HepG2 (cell line): ENCODE measurements around the gene SHANK3. TPM values are rescaled to one million over a fixed set of nuclear protein-coding genes. Genes with fewer than 3 reads are reported as not detected.

ENCODE experiments used
- ATAC-seq: fragments of 200-7000 bp; cut with Tn5 transposase; 3 replicates; pipeline ENCODE4 v1.9.1; 2020; ENCODE audit warnings: mild to moderate bottlenecking, moderate library complexity
- BruUV-seq: library from RNA; stranded (reverse); fragments of 400-500 nt; replicated peaks from 2 replicates; lab custom pipeline; 2021; lab: Mats Ljungman, UMichigan
- CTCF ChIA-PET: fragments of 300-600 bp; formaldehyde crosslinking; extraction: SDS; loops from one replicate; lab custom pipeline; 2021; ENCODE audit warnings: low total read pairs, inconsistent platforms, low intra/inter-chr PET ratio; lab: Yijun Ruan, JAX
- POLR2A ChIA-PET: fragments of 350-600 bp; sonication (Branson Sonifier 250); formaldehyde crosslinking; loops from one replicate; lab custom pipeline; 2020; ENCODE audit warnings: antibody characterized with exemption, inconsistent platforms; lab: Yijun Ruan, JAX
- DNase-seq: peaks from one replicate; pipeline ENCODE4 v3.0.0-alpha.2; 2015; ENCODE audit warnings: low spot score
- FAIRE-seq: peaks from 3 replicates; lab custom pipeline; 2011; peaks lifted over from hg19 to GRCh38; lab: Jason Lieb, UNC
- H2AFZ ChIP-seq: one replicate; pipeline ENCODE4 v1.6.1; 2011; ENCODE audit warnings: low read length, inconsistent platforms
- H3K27ac ChIP-seq: fragments of 300-600 bp; 3 replicates; pipeline ENCODE4 v1.8.0; 2011; ENCODE audit warnings: mixed run types, mild to moderate bottlenecking, mixed read lengths, low read length, inconsistent platforms; ENCODE audit not compliant: insufficient read depth; ENCODE audit errors: extremely low read length
- H3K27me3 ChIP-seq, 2 experiments: fragments of 200-600 bp in 1 of 2; 2 replicates in 1 of 2; 3 replicates in 1 of 2; pipeline versions ENCODE4 v1.6.0 to v1.8.0; 2011; ENCODE audit warnings: low read length in 2 of 2, mild to moderate bottlenecking in 2 of 2, moderate library complexity in 2 of 2, inconsistent platforms in 1 of 2; ENCODE audit not compliant: insufficient read depth in 2 of 2, control insufficient read depth in 1 of 2
- H3K36me3 ChIP-seq, 2 experiments: fragments of 200-600 bp in 1 of 2; replicated peaks in 1 of 2; 2 replicates in 1 of 2; 3 replicates in 1 of 2; pipeline versions ENCODE4 v1.5.1 to v1.8.0; 2011; ENCODE audit warnings: low read length in 2 of 2, inconsistent platforms in 1 of 2; ENCODE audit not compliant: insufficient read depth in 2 of 2, control insufficient read depth in 1 of 2
- H3K4me1 ChIP-seq: 2 replicates; pipeline ENCODE4 v1.5.1; 2012; ENCODE audit warnings: low read length, inconsistent platforms; ENCODE audit not compliant: insufficient read depth
- H3K4me2 ChIP-seq: 2 replicates; pipeline ENCODE4 v1.6.0; 2011; ENCODE audit warnings: low read depth, low read length, inconsistent platforms
- H3K4me3 ChIP-seq, 3 experiments: fragments of 200-600 bp in 1 of 3; sonication (generic), shearing (Covaris generic) in 1 of 3; replicated peaks in 1 of 3; 2 replicates each; pipeline ENCODE4 v1.5.1; 2011 to 2016; ENCODE audit warnings: low read length in 3 of 3, inconsistent platforms in 2 of 3, low read depth in 2 of 3, mild to moderate bottlenecking in 2 of 3, control low read depth in 1 of 3, mixed read lengths in 1 of 3; ENCODE audit not compliant: insufficient read depth in 1 of 3
- H3K79me2 ChIP-seq: one replicate; pipeline ENCODE4 v1.6.1; 2011; ENCODE audit warnings: low read length, inconsistent platforms; ENCODE audit not compliant: insufficient read depth
- H3K9ac ChIP-seq: 2 replicates; pipeline ENCODE4 v1.6.0; 2011; ENCODE audit warnings: mild to moderate bottlenecking, low read depth, low read length, inconsistent platforms; ENCODE audit not compliant: insufficient read depth
- H3K9me3 ChIP-seq: 2 replicates; pipeline ENCODE4 v1.5.1; 2012; ENCODE audit warnings: mild to moderate bottlenecking, low read length
- H4K20me1 ChIP-seq: 2 replicates; pipeline ENCODE4 v1.6.0; 2011; ENCODE audit warnings: inconsistent platforms, mild to moderate bottlenecking, low read length, moderate library complexity; ENCODE audit not compliant: insufficient read depth
- EZH2 ChIP-seq: conservative IDR thresholded peaks from 2 replicates; pipeline ENCODE4 v1.6.1; 2012; ENCODE audit warnings: mild to moderate bottlenecking, low read depth, low read length, moderate library complexity
- GFI1 ChIP-seq: sonication (generic); formaldehyde crosslinking; IDR thresholded peaks from 2 replicates; pipeline ENCODE4 v1.5.0; 2020; ENCODE audit warnings: missing genetic modification reagents, mild to moderate bottlenecking, borderline replicate concordance
- IRF2 ChIP-seq: IDR thresholded peaks from 2 replicates; pipeline ENCODE4 v1.6.1; 2018; ENCODE audit warnings: missing genetic modification reagents, missing compliant biosample characterization
- MIER3 ChIP-seq: IDR thresholded peaks from 2 replicates; pipeline ENCODE4 v1.6.1; 2016; ENCODE audit warnings: missing compliant biosample characterization, borderline replicate concordance
- SRY ChIP-seq: sonication (generic); formaldehyde crosslinking; IDR thresholded peaks from 2 replicates; pipeline ENCODE4 v1.8.0; 2022; ENCODE audit warnings: mild to moderate bottlenecking, missing genetic modification reagents
- ZNF207 ChIP-seq: fragments of 450-650 bp; IDR thresholded peaks from 2 replicates; pipeline ENCODE4 v1.6.1; 2016; ENCODE audit warnings: antibody characterized with exemption, borderline replicate concordance
- ZNF263 ChIP-seq: sonication (generic); formaldehyde crosslinking; IDR thresholded peaks from 2 replicates; pipeline ENCODE4 v1.4.0; 2020; ENCODE audit warnings: missing genetic modification reagents
- ZSCAN30 ChIP-seq: sonication (generic); formaldehyde crosslinking; IDR thresholded peaks from 2 replicates; pipeline ENCODE4 v1.5.0; 2020; ENCODE audit warnings: mild to moderate bottlenecking, missing genetic modification reagents
- WGBS: methylation state at CpG from one replicate; pipeline ENCODE4 v1.1.6; 2017; ENCODE audit warnings: low lambda C conversion rate; 5-methylcytosine and 5-hydroxymethylcytosine counted together
- in situ Hi-C: cut with HindIII; loops from 2 replicates; pipeline ENCODE4 v1.10.0; 2017; ENCODE audit warnings: low pct_unique_long_range_greater_than_20kb; ENCODE audit not compliant: extremely low pct_ligation_motif_present
- intact Hi-C: fragments of 100-400 bp; cut with micrococcal nuclease; formaldehyde crosslinking; loops from one replicate; pipeline ENCODE4 v1.10.0; 2022; ENCODE audit not compliant: unreplicated experiment
- polyA plus RNA-seq, 8 experiments: library from polyadenylated mRNA; depleted of rRNA in 3 of 8; stranded (reverse) in 7 of 8; unstranded in 1 of 8; fragments of >200 nt; fragmentation: Illumina TruSeq in 4 of 8; extraction: Trizol in 4 of 8; gene quantifications; 2 replicates each; pipeline versions ENCODE4 v1.2.1 to v1.2.3, GENCODE V29; 2011 to 2016; ENCODE audit warnings: low read depth in 4 of 8, missing spikeins in 1 of 8, mixed read lengths in 1 of 8; ENCODE audit not compliant: insufficient read depth in 1 of 8
- total RNA-seq, 5 experiments: library from RNA; depleted of rRNA; stranded (reverse); fragments of >200 nt; fragmentation: Illumina TruSeq; extraction: Trizol; gene quantifications; 2 replicates each; pipeline ENCODE4 v1.2.3, GENCODE V29; 2016; ENCODE audit warnings: low read depth in 1 of 5
- TF ChIP-seq, protein P1 (sequence below): sonication (generic); formaldehyde crosslinking; IDR thresholded peaks from 2 replicates; pipeline ENCODE4 v1.8.0; 2022; ENCODE audit warnings: missing genetic modification reagents, low read depth, mild to moderate bottlenecking, borderline replicate concordance
- TF ChIP-seq, protein P2 (sequence below), 2 experiments: sonication (generic) in 1 of 2; formaldehyde crosslinking in 1 of 2; IDR thresholded peaks; 2 replicates each; pipeline versions ENCODE4 v1.4.0 to v1.6.1; 2016 to 2020; ENCODE audit warnings: borderline replicate concordance in 1 of 2, low read depth in 1 of 2, mild to moderate bottlenecking in 1 of 2, missing genetic modification reagents in 1 of 2
- TF ChIP-seq, protein P3 (sequence below): IDR thresholded peaks from 2 replicates; pipeline ENCODE4 v1.6.1; 2016; ENCODE audit warnings: missing biosample characterization, missing genetic modification reagents, low read depth

The SHANK3 gene
- total and polyA plus RNA-seq, 2 of the 13 experiments (the other 11 are each of a cell fraction or from before 2014, with no cell fraction given): 2.9 to 4.6 TPM

DNA sequence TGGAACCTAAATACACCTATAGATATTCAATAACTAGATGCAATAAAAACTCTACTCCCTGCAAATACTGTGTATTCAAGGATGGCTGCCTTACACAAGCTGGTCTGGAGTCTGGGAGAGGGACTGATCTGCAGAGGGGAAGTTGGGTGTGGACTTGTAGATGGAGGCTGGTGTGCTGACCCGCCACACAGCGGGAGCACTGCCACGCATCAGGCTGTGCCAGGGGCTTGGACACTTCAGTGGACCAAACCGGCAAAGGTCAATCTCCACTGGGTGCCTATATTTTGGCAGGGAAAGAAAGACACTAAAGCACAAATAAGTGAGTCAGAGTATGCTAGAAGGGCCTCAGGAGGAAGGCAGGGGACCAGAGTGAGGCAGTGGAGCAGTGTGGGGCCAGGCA lies 2.1 kb upstream of the SHANK3 start:
- no peak for DNase-seq
- TF ChIP-seq GFI1 (CRISPR knock-in tag) (no peak), ZNF207 (no peak), ZNF263 (CRISPR knock-in tag) (0 out of 2 replicates have a peak, but pooled peaks have one; percentile 39), MIER3 (no peak)
- TF ChIP-seq, protein P1, sequence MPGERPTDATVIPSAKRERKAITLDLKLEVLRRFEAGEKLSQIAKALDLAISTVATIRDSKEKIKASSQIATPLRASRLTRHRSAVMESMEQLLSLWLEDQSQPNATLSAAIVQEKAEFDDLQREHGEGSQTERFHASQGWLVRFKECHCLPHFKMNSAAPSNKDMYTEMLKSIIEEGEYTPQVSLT: no peak
- Histone ChIP-seq H2AFZ (no peak overlapping the region), H3K9ac (no peak overlapping the region), H3K27ac (no peak overlapping the region), H3K36me3 (no peaks in the 10 kb centered on the region), H3K79me2 (no peaks in the 10 kb centered on the region), H3K4me2 (no peak overlapping the region), H4K20me1 (no peaks in the 10 kb centered on the region), H3K27me3 (peaks cover 2 to 20% of the 10 kb centered on the region in 2 experiments; a peak in 3 of 5 replicates), H3K4me3 (no peak overlapping the region), H3K9me3 (no peaks in the 10 kb centered on the region), H3K4me1 (peaks cover 27% of the 10 kb centered on the region)
- ChIA-PET CTCF (no interaction called here), POLR2A (interaction anchor here (2.8 kb wide), 1 partner anchor 29 kb away, joined by 9 read pairs; no protein-coding TSS in a partner anchor)
- ATAC-seq: no peak
- in situ Hi-C loops (no loop called here), intact Hi-C loops (no loop called here)
- WGBS: 12% methylated on average over 4 of the region's 4 CpGs
- BruUV-seq: no TSS peak
- no peak for FAIRE-seq

DNA sequence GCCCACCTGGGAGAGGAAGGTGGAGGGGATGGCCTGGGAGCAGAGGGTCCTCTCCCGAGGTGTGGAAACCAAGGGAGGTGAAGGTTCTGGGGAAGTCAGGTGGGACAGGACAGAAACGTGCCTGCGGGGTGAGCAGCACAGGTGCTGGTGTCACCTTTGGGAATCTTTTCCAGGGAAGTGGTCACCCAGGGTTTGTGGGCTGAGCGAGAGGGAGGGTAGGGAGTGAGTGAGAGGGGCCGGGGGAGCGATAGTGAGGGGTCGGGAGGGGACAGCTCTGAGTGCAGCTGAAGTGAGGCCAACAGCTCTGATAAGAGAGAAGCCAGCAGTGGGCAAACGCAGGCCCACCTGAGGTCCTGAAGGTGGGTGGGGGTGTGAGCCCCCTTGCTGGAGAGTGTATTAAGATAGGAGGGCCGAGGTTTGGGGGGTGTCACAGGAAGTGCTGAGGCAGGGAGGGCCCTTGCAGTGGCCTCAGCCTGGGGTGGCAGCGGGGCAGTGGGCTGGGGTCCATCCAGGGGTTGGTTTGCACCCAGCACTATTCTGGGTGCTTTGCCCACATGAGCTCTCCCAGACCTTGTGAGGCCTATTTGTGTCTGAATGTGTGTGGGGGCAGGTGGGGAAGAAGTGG lies 1.6 kb upstream of the SHANK3 start:
- H3K27ac ChIP-seq: no peak overlapping the region
- no peaks in the 10 kb centered on the region for H4K20me1 ChIP-seq
- no peak for FAIRE-seq
- no peak overlapping the region for H3K9ac ChIP-seq
- ATAC-seq: no peak
- 40% methylated on average over 10 of the region's 10 CpGs for WGBS
- DNase-seq: no peak
- H3K4me3 ChIP-seq: no peak overlapping the region
- no peaks in the 10 kb centered on the region for H3K79me2 ChIP-seq
- no peak for TF ChIP-seq SRY
- TF ChIP-seq EZH2: no peak
- TF ChIP-seq, protein P2, sequence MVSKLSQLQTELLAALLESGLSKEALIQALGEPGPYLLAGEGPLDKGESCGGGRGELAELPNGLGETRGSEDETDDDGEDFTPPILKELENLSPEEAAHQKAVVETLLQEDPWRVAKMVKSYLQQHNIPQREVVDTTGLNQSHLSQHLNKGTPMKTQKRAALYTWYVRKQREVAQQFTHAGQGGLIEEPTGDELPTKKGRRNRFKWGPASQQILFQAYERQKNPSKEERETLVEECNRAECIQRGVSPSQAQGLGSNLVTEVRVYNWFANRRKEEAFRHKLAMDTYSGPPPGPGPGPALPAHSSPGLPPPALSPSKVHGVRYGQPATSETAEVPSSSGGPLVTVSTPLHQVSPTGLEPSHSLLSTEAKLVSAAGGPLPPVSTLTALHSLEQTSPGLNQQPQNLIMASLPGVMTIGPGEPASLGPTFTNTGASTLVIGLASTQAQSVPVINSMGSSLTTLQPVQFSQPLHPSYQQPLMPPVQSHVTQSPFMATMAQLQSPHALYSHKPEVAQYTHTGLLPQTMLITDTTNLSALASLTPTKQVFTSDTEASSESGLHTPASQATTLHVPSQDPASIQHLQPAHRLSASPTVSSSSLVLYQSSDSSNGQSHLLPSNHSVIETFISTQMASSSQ (IDR thresholded peaks at IDR 0.05; ENCODE audit: low read depth): no peak
- TF ChIP-seq, protein P2 (CRISPR knock-in tag; IDR thresholded peaks at IDR 0.05; ENCODE audit: borderline replicate concordance): no peak
- TF ChIP-seq, protein P3, sequence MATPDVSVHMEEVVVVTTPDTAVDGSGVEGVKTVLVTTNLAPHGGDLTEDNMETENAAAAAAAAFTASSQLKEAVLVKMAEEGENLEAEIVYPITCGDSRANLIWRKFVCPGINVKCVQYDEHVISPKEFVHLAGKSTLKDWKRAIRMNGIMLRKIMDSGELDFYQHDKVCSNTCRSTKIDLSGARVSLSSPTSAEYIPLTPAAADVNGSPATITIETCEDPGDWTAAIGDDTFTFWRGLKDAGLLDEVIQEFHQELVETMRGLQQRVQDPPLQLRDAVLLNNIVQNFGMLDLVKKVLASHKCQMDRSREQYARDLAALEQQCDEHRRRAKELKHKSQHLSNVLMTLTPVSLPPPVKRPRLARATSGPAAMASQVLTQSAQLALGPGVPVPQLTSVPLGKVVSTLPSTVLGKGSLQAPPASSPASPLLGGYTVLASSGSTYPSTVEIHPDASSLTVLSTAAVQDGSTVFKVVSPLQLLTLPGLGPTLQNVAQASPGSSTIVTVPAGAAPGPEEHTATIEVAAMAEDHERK: no peak
- TF ChIP-seq ZSCAN30: no peak
- no peak for TF ChIP-seq IRF2 (CRISPR knock-in tag)
- intact Hi-C loops (no loop called here), in situ Hi-C loops (no loop called here)
- H3K4me1 ChIP-seq: peaks cover 32% of the 10 kb centered on the region
- peaks cover 2 to 20% of the 10 kb centered on the region in 2 experiments; a peak in 3 of 5 replicates for H3K27me3 ChIP-seq
- BruUV-seq: no TSS peak
- ChIA-PET POLR2A (no interaction called here), CTCF (no interaction called here)
- no peak overlapping the region for H2AFZ ChIP-seq
- H3K4me2 ChIP-seq: no peak overlapping the region
- no peaks in the 10 kb centered on the region for H3K9me3 ChIP-seq
- H3K36me3 ChIP-seq: no peaks in the 10 kb centered on the region
